PC-3 (cell line): ENCODE results near the gene HMCN1.

Experiments used
- CTCF ChIP-seq: fragments of 300-600 bp; sonication (generic); conservative IDR thresholded peaks from 2 replicates; pipeline ENCODE4 v1.5.1; 2017; ENCODE audit warnings: antibody characterized with exemption, low read depth, mild to moderate bottlenecking, low read length
- EZH2 ChIP-seq: fragments of 300-600 bp; sonication (generic); IDR thresholded peaks from one replicate; pipeline ENCODE4 v1.6.1; 2017; ENCODE audit warnings: antibody characterized with exemption, mild to moderate bottlenecking, low read length; ENCODE audit not compliant: unreplicated experiment
- EZH2phosphoT487 ChIP-seq: fragments of 300-600 bp; sonication (generic); IDR thresholded peaks from 2 replicates; pipeline ENCODE4 v1.6.1; 2018; ENCODE audit warnings: mild to moderate bottlenecking, antibody characterized with exemption, low read length, borderline replicate concordance

- TF ChIP-seq CTCF (no peak), EZH2phosphoT487 (no peak), EZH2 (no peak)
Observed at GRCh38 chr1:185894791-185895190, 160.6 kb downstream of the HMCN1 start.
